Lower leg skin (tissue), 4 donors: Measurements from ENCODE around the gene RUFY1. TPM values are rescaled to one million over a fixed set of nuclear protein-coding genes. Genes with fewer than 3 reads are reported as not detected.

Experiments
- DNase-seq, 2 donors: peaks; one replicate each; pipeline ENCODE4 v3.0.0-alpha.2; 2019; ENCODE audit warnings: low spot score in 2 of 2
- H3K4me3 ChIP-seq: fragments of 200-600 bp; sonication (generic); 2 replicates; pipeline ENCODE4 v1.5.1; 2017; ENCODE audit warnings: mild to moderate bottlenecking, low read depth; ENCODE audit not compliant: poor library complexity, severe bottlenecking
- CTCF ChIP-seq, 3 donors: fragments of 450-650 bp; IDR thresholded peaks; one replicate each; pipeline ENCODE4 v1.5.1; 2016; ENCODE audit warnings: antibody characterized with exemption in 3 of 3, mild to moderate bottlenecking in 3 of 3, moderate library complexity in 2 of 3
- POLR2A ChIP-seq, 2 donors: fragments of 450-650 bp; IDR thresholded peaks; one replicate each; pipeline ENCODE4 v1.6.1; 2016 to 2017; ENCODE audit warnings: antibody characterized with exemption in 2 of 2, mild to moderate bottlenecking in 1 of 2, moderate library complexity in 1 of 2
- WGBS, 2 donors: methylation state at CpG; one replicate each; pipeline ENCODE4 v1.1.5; 2018; 5-methylcytosine and 5-hydroxymethylcytosine counted together
- intact Hi-C: fragments of 100-400 bp; cut with DNase I; formaldehyde crosslinking; loops from one replicate; pipeline ENCODE4 v1.15.0; 2023; ENCODE audit warnings: low total_unique reads
- total RNA-seq, 4 donors: library from RNA; depleted of rRNA; stranded (reverse); fragments of >200 nt; gene quantifications; one replicate each; pipeline ENCODE4 v1.1.0, GENCODE V29; 2016

The RUFY1 gene
- total RNA-seq, 4 donors from 2014 or later = 36.4 to 76.1 (median 54.9) TPM

GRCh38 chr5:179526978-179527377 is 23.4 kb upstream of the RUFY1 start:
- 54 to 70% methylated on average over 1 of the region's 1 CpG for WGBS, 2 donors
- intact Hi-C loops = no loop called here
- no peak overlapping the region for H3K4me3 ChIP-seq
- DNase-seq = no peak
- TF ChIP-seq POLR2A (IDR thresholded peaks at IDR 0.05) (no peak), CTCF (IDR thresholded peaks at IDR 0.05) (no peak)

GRCh38 chr5:179530069-179530998 is 20.0 kb upstream of the RUFY1 start:
- intact Hi-C loops = no loop called here
- H3K4me3 ChIP-seq = no peak overlapping the region
- no peak for TF ChIP-seq POLR2A (IDR thresholded peaks at IDR 0.05)
- no peak for TF ChIP-seq CTCF (IDR thresholded peaks at IDR 0.05)
- peak in 1 of 2 donors; percentile 94 for DNase-seq
- 22 to 33% methylated on average over 44 to 63 of the region's 65 CpGs for WGBS, 2 donors

- no peak for DNase-seq
- 92 to 96% methylated on average over 6 of the region's 6 CpGs for WGBS, 2 donors
- intact Hi-C loops = no loop called here
- no peak overlapping the region for H3K4me3 ChIP-seq
- no peak for TF ChIP-seq CTCF (IDR thresholded peaks at IDR 0.05)
- TF ChIP-seq POLR2A (IDR thresholded peaks at IDR 0.05) = no peak
Observed at GRCh38 chr5:179533024-179533423, 17.3 kb upstream of the RUFY1 start.

DNA sequence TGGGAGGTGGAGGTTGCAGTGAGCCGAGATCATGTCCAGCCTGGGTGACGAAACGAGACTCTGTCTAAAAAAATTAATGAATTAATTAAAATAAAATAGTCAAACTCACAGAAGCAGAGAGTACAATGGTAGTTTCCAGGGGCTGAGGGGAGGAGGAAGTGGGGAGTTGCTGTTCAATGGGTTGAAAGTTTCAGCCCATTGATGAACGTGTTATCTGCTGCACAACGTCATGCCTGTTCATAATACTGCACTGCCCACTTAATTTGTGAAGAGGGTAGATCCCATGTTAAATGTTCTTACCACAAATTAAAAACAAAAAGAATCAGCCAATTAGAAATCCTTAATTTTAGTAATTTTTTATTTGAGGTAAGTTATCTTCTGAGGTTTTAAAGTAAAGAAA is 16.4 kb upstream of the RUFY1 start:
- 92% methylated on average over 5 of the region's 5 CpGs for WGBS, 2 donors
- intact Hi-C loops = no loop called here
- H3K4me3 ChIP-seq = no peak overlapping the region
- no peak for TF ChIP-seq POLR2A (IDR thresholded peaks at IDR 0.05)
- no peak for TF ChIP-seq CTCF (IDR thresholded peaks at IDR 0.05)
- DNase-seq = no peak

- no peak for TF ChIP-seq CTCF (IDR thresholded peaks at IDR 0.05)
- TF ChIP-seq POLR2A (IDR thresholded peaks at IDR 0.05) = no peak
- whole genome bisulfite sequencing, 2 donors = 92 to 93% methylated on average over 12 of the region's 12 CpGs
- intact Hi-C loops = no loop called here
- DNase-seq = no peak
- H3K4me3 ChIP-seq = no peak overlapping the region
Observed at GRCh38 chr5:179534431-179534830, 15.9 kb upstream of the RUFY1 start.
